Stimulated activated CD8-positive, alpha-beta memory T cell treated with anti-CD3 and anti-CD28 coated beads, Interleukin-4, amount 100 ng/mL, for 1 hour (primary cell): ENCODE results near the gene CDK7.

ENCODE experiments used
- DNase-seq, 2 donors: peaks; one replicate each; pipeline ENCODE4 v3.0.0-alpha.2; 2020; ENCODE audit warnings: low read depth in 2 of 2, low spot score in 1 of 2

Gene CDK7

GRCh38 chr5:69288688-69289087, 54.0 kb downstream of the CDK7 start:
- DNase-seq, result no peak

GRCh38 chr5:69292306-69292705, 57.6 kb downstream of the CDK7 start:
- DNase-seq, result no peak

- DNase-seq, result no peak
Observed at GRCh38 chr5:69293882-69294281, 59.2 kb downstream of the CDK7 start.

- no peak for DNase-seq
Observed at GRCh38 chr5:69295088-69295754, 60.5 kb downstream of the CDK7 start.

- DNase-seq, result no peak
Observed at GRCh38 chr5:69299625-69300024, 64.9 kb downstream of the CDK7 start.

GRCh38 chr5:69300537-69301203, 66.0 kb downstream of the CDK7 start:
- no peak for DNase-seq

- DNase-seq, result no peak
Observed at GRCh38 chr5:69305512-69305911, 70.8 kb downstream of the CDK7 start.

GRCh38 chr5:69308046-69308553, 73.4 kb downstream of the CDK7 start:
- no peak for DNase-seq

GRCh38 chr5:69309380-69309779, 74.7 kb downstream of the CDK7 start:
- no peak for DNase-seq

GRCh38 chr5:69312459-69313160, 77.9 kb downstream of the CDK7 start:
- DNase-seq, result no peak

GRCh38 chr5:69313428-69313827, 78.7 kb downstream of the CDK7 start:
- DNase-seq, result no peak

GRCh38 chr5:69315972-69316371, 81.3 kb downstream of the CDK7 start:
- DNase-seq, result no peak

- no peak for DNase-seq
Observed at GRCh38 chr5:69317391-69317790, 82.7 kb downstream of the CDK7 start.

- DNase-seq, result no peak
Observed at GRCh38 chr5:69326365-69326764, 91.7 kb downstream of the CDK7 start.
